Stimulated activated CD4-positive, alpha-beta T cell treated with anti-CD3 and anti-CD28 coated beads, Interleukin-12 subunit alpha, Interleukin-12 subunit beta, amount 100 ng/mL, for 4 hours (primary cell): Measurements from ENCODE around the gene INTS4.
"Not testable (repeated sequence)": the region's sequence is repeated elsewhere in the genome, so short reads cannot be mapped to it uniquely, and the experiment has no call there.

Source experiments
- DNase-seq: peaks from one replicate; pipeline ENCODE4 v3.0.0-alpha.2; 2020

The INTS4 gene

GRCh38 chr11:78023426-78023825, 29.0 kb upstream of the INTS4 start:
- no peak for DNase-seq

- no peak for DNase-seq
Measured at GRCh38 chr11:78022397-78023396, 28.2 kb upstream of the INTS4 start, which contains the start of gene KCTD14. TSS of gene KCTD14 (minus strand) at chr11:78023276. CDS start at chr11:78023249, 27 bp downstream.

GRCh38 chr11:78021611-78022010, 27.1 kb upstream of the INTS4 start:
- DNase-seq = no peak

GRCh38 chr11:78020246-78020645, 25.8 kb upstream of the INTS4 start:
- DNase-seq = no peak

GRCh38 chr11:78019808-78020207, 25.3 kb upstream of the INTS4 start:
- no peak for DNase-seq

- DNase-seq = no peak
Measured at GRCh38 chr11:78015878-78016277, 21.4 kb upstream of the INTS4 start.

GRCh38 chr11:78014937-78015520, 20.6 kb upstream of the INTS4 start:
- not testable (repeated sequence) for DNase-seq

GRCh38 chr11:78011301-78011700, 16.8 kb upstream of the INTS4 start:
- no peak for DNase-seq

- DNase-seq = no peak
Measured at GRCh38 chr11:78010755-78011154, 16.3 kb upstream of the INTS4 start.

- DNase-seq = no peak
Measured at GRCh38 chr11:78010304-78010703, 15.8 kb upstream of the INTS4 start.

GRCh38 chr11:78009062-78009461, 14.6 kb upstream of the INTS4 start:
- no peak for DNase-seq

- DNase-seq = no peak
Measured at GRCh38 chr11:78000193-78000592, 5.7 kb upstream of the INTS4 start.

- no peak for DNase-seq
Measured at GRCh38 chr11:77999446-78000030, 5.1 kb upstream of the INTS4 start.

GRCh38 chr11:77993902-77994301, 566 bp downstream of the INTS4 start:
- no peak for DNase-seq

- DNase-seq = no peak
Measured at GRCh38 chr11:77990981-77991380, 3.5 kb downstream of the INTS4 start.

- not testable (repeated sequence) for DNase-seq
Measured at GRCh38 chr11:77986456-77986855, 8.0 kb downstream of the INTS4 start.

GRCh38 chr11:77981346-77981947, 13.0 kb downstream of the INTS4 start:
- DNase-seq = no peak

- DNase-seq = no peak
Measured at GRCh38 chr11:77968337-77968736, 26.1 kb downstream of the INTS4 start.

GRCh38 chr11:77967753-77968152, 26.7 kb downstream of the INTS4 start:
- DNase-seq = no peak

- no peak for DNase-seq
Measured at GRCh38 chr11:77967121-77967520, 27.3 kb downstream of the INTS4 start.

GRCh38 chr11:77966338-77966737, 28.1 kb downstream of the INTS4 start:
- DNase-seq = no peak

- no peak for DNase-seq
Measured at GRCh38 chr11:77959434-77959833, 35.0 kb downstream of the INTS4 start.

- not testable (repeated sequence) for DNase-seq
Measured at GRCh38 chr11:77958583-77959177, 35.8 kb downstream of the INTS4 start.
